H9 (cell line): Measurements from ENCODE around the gene R3HCC1L. TPM values are rescaled to one million over a fixed set of nuclear protein-coding genes. Genes with fewer than 3 reads are reported as not detected.

Experiments
- DNase-seq: peaks from one replicate; pipeline ENCODE4 v3.0.0-alpha.2; 2017
- H2AFZ ChIP-seq: one replicate; pipeline ENCODE4 v1.6.1; 2013; ENCODE audit warnings: mild to moderate bottlenecking, low read length, control low read depth, moderate library complexity
- H2AK5ac ChIP-seq: 2 replicates; pipeline ENCODE4 v1.6.1; 2013; ENCODE audit warnings: low read length, control low read depth, mixed read lengths; ENCODE audit not compliant: insufficient read length
- H2BK120ac ChIP-seq: one replicate; pipeline ENCODE4 v1.6.1; 2013; ENCODE audit warnings: low read depth, mild to moderate bottlenecking, low read length, control low read depth, inconsistent platforms; ENCODE audit not compliant: poor library complexity, severe bottlenecking
- H2BK12ac ChIP-seq: 2 replicates; pipeline ENCODE4 v1.6.1; 2013; ENCODE audit warnings: low read length, control low read depth, mixed read lengths, low read depth; ENCODE audit not compliant: insufficient read length
- H2BK15ac ChIP-seq: 2 replicates; pipeline ENCODE4 v1.6.1; 2013; ENCODE audit warnings: low read depth, low read length, control low read depth
- H2BK20ac ChIP-seq: one replicate; pipeline ENCODE4 v1.6.1; 2013; ENCODE audit warnings: low read depth, mild to moderate bottlenecking, low read length, control low read depth, inconsistent platforms; ENCODE audit not compliant: poor library complexity, severe bottlenecking
- H2BK5ac ChIP-seq: 2 replicates; pipeline ENCODE4 v1.6.1; 2013; ENCODE audit warnings: low read length, control low read depth, mixed read lengths; ENCODE audit not compliant: insufficient read length
- H3K14ac ChIP-seq: 2 replicates; pipeline ENCODE4 v1.6.1; 2013; ENCODE audit warnings: low read length, control low read depth; ENCODE audit not compliant: insufficient read depth
- H3K18ac ChIP-seq: 2 replicates; pipeline ENCODE4 v1.6.1; 2013; ENCODE audit warnings: low read depth, mild to moderate bottlenecking, mixed read lengths, low read length, control low read depth; ENCODE audit not compliant: insufficient read length
- H3K23ac ChIP-seq: 2 replicates; pipeline ENCODE4 v1.6.1; 2013; ENCODE audit warnings: low read length, control low read depth, mixed read lengths, low read depth; ENCODE audit not compliant: insufficient read length
- H3K23me2 ChIP-seq: 2 replicates; pipeline ENCODE4 v1.6.1; 2013; ENCODE audit warnings: low read depth, mild to moderate bottlenecking, mixed read lengths, low read length, control low read depth; ENCODE audit not compliant: insufficient read length, poor library complexity, severe bottlenecking
- H3K27ac ChIP-seq: 2 replicates; pipeline ENCODE4 v1.5.1; 2013; ENCODE audit warnings: low read length, control low read depth, mixed read lengths, low read depth; ENCODE audit not compliant: insufficient read length
- H3K27me3 ChIP-seq: 2 replicates; pipeline ENCODE4 v1.6.1; 2013; ENCODE audit warnings: low read length, control low read depth, inconsistent platforms; ENCODE audit not compliant: insufficient read depth
- H3K4ac ChIP-seq: 2 replicates; pipeline ENCODE4 v1.6.1; 2013; ENCODE audit warnings: low read depth, mild to moderate bottlenecking, control low read depth, inconsistent platforms, low read length, moderate library complexity
- H3K4me1 ChIP-seq: 2 replicates; pipeline ENCODE4 v1.6.1; 2013; ENCODE audit warnings: low read length, control low read depth, inconsistent platforms; ENCODE audit not compliant: insufficient read depth
- H3K4me2 ChIP-seq: 2 replicates; pipeline ENCODE4 v1.6.1; 2013; ENCODE audit warnings: low read length, control low read depth, mixed read lengths; ENCODE audit not compliant: insufficient read length, insufficient read depth
- H3K56ac ChIP-seq: 2 replicates; pipeline ENCODE4 v1.6.1; 2013; ENCODE audit warnings: low read depth, mild to moderate bottlenecking, mixed read lengths, low read length, control low read depth; ENCODE audit not compliant: insufficient read length
- H3K79me1 ChIP-seq: 2 replicates; pipeline ENCODE4 v1.6.1; 2013; ENCODE audit warnings: low read depth, mild to moderate bottlenecking, moderate library complexity, low read length, control low read depth, inconsistent platforms; ENCODE audit not compliant: insufficient read depth, poor library complexity, severe bottlenecking
- H3K79me2 ChIP-seq: 2 replicates; pipeline ENCODE4 v1.6.1; 2013; ENCODE audit warnings: low read length, control low read depth, inconsistent platforms; ENCODE audit not compliant: insufficient read depth
- H3K9ac ChIP-seq: 2 replicates; pipeline ENCODE4 v1.6.1; 2013; ENCODE audit warnings: low read length, control low read depth, mixed read lengths; ENCODE audit not compliant: insufficient read length; ENCODE audit errors: extremely low read depth
- H3K9me3 ChIP-seq: one replicate; pipeline ENCODE4 v1.6.1; 2013; ENCODE audit warnings: low read depth, low read length, inconsistent platforms; ENCODE audit not compliant: control insufficient read depth
- H3T11ph ChIP-seq: one replicate; pipeline ENCODE4 v1.6.1; 2013; ENCODE audit warnings: mild to moderate bottlenecking, low read length, control low read depth, inconsistent platforms
- H4K20me1 ChIP-seq: one replicate; pipeline ENCODE4 v1.6.1; 2013; ENCODE audit not compliant: control insufficient read depth, insufficient read length, insufficient read depth
- H4K5ac ChIP-seq: 2 replicates; pipeline ENCODE4 v1.6.1; 2013; ENCODE audit warnings: low read depth, mild to moderate bottlenecking, mixed read lengths, low read length, control low read depth; ENCODE audit not compliant: insufficient read length
- H4K8ac ChIP-seq: replicated peaks from 2 replicates; pipeline ENCODE4 v1.6.1; 2013; ENCODE audit warnings: low read length, control low read depth, mixed read lengths, low read depth; ENCODE audit not compliant: insufficient read length
- H4K91ac ChIP-seq: 2 replicates; pipeline ENCODE4 v1.6.1; 2013; ENCODE audit warnings: low read depth, mild to moderate bottlenecking, moderate library complexity, mixed read lengths, low read length, control low read depth; ENCODE audit not compliant: insufficient read length
- H3K27ac Mint-ChIP-seq, 3 experiments: 2 replicates in 2 of 3; 3 replicates in 1 of 3; pipeline ENCODE4 v1.8.0; 2020 to 2021; ENCODE audit warnings: mixed read lengths in 3 of 3, mild to moderate bottlenecking in 1 of 3, moderate library complexity in 1 of 3
- H3K27me3 Mint-ChIP-seq: 2 replicates; pipeline ENCODE4 v1.8.0; 2021; ENCODE audit warnings: low read depth, mild to moderate bottlenecking, moderate library complexity, mixed read lengths
- H3K36me3 Mint-ChIP-seq, 3 experiments: 2 replicates in 2 of 3; 3 replicates in 1 of 3; pipeline ENCODE4 v1.8.0; 2020 to 2021; ENCODE audit warnings: low read depth in 3 of 3, mixed read lengths in 3 of 3; ENCODE audit not compliant: insufficient read depth in 1 of 3
- H3K4me1 Mint-ChIP-seq, 2 experiments: 2 replicates each; pipeline ENCODE4 v1.8.0; 2020; ENCODE audit warnings: mixed read lengths in 2 of 2
- H3K4me3 Mint-ChIP-seq, 2 experiments: 2 replicates in 1 of 2; 3 replicates in 1 of 2; pipeline ENCODE4 v1.8.0; 2020 to 2021; ENCODE audit warnings: mild to moderate bottlenecking in 2 of 2, mixed read lengths in 2 of 2, moderate library complexity in 1 of 2
- H3K9me3 Mint-ChIP-seq, 2 experiments: 2 replicates in 1 of 2; 3 replicates in 1 of 2; pipeline ENCODE4 v1.8.0; 2020; ENCODE audit warnings: mild to moderate bottlenecking in 2 of 2, mixed read lengths in 2 of 2, moderate library complexity in 1 of 2
- whole genome bisulfite sequencing: extraction: QIAGEN DNeasy Blood & Tissue Kit; methylation state at CpG from one replicate; pipeline ENCODE4 v1.1.7; 2013; ENCODE audit warnings: missing lambda C conversion rate, low lambda C conversion rate, mixed read lengths; ENCODE audit not compliant: insufficient read length; ENCODE audit errors: extremely low coverage; 5-methylcytosine and 5-hydroxymethylcytosine counted together
- total RNA-seq: library from RNA; stranded (reverse); gene quantifications from 2 replicates; pipeline ENCODE4 v1.2.1, GENCODE V29; 2021
- TF ChIP-seq, protein P1 (sequence below): fragments of 200-600 bp; sonication (generic); conservative IDR thresholded peaks from 3 replicates; pipeline ENCODE4 v1.8.0; 2021; ENCODE audit warnings: antibody characterized with exemption, mild to moderate bottlenecking

The R3HCC1L gene
- total RNA-seq, 1 experiment from 2014 or later = 18.5 TPM

DNA sequence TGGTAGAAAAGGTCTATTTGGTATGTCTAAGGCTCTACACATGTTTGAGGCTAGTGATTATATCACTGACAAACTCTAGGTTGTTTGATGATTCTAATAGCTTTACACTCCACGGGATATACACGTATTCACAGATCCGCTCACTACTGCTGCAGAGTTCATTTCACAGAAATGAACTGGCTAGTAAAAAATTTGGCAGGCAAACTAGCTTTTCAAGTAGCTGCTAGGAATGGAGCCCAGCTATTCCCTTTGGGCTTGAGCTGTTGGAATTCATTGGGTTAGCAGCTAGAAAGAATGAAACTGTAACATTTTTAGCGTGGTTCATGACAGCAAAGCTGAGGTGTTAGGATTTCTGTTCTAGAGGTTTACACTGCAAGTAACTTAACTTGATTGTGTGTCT is 37.6 kb downstream of the R3HCC1L start:
- H3K27me3 ChIP-seq = no peaks in the 10 kb centered on the region
- H3K27ac ChIP-seq = no peak overlapping the region
- no peaks in the 10 kb centered on the region for H4K20me1 ChIP-seq
- no peak overlapping the region for H3K4me2 ChIP-seq
- H2BK5ac ChIP-seq = no peak overlapping the region
- no peaks in the 10 kb centered on the region for H3K9me3 ChIP-seq
- no peaks in the 10 kb centered on the region for H3K23me2 ChIP-seq
- no peak overlapping the region for H2BK15ac ChIP-seq
- WGBS = no CpG with 5 or more reads among the region's 4 CpGs
- H2BK12ac ChIP-seq = no peak overlapping the region
- TF ChIP-seq, protein P1, sequence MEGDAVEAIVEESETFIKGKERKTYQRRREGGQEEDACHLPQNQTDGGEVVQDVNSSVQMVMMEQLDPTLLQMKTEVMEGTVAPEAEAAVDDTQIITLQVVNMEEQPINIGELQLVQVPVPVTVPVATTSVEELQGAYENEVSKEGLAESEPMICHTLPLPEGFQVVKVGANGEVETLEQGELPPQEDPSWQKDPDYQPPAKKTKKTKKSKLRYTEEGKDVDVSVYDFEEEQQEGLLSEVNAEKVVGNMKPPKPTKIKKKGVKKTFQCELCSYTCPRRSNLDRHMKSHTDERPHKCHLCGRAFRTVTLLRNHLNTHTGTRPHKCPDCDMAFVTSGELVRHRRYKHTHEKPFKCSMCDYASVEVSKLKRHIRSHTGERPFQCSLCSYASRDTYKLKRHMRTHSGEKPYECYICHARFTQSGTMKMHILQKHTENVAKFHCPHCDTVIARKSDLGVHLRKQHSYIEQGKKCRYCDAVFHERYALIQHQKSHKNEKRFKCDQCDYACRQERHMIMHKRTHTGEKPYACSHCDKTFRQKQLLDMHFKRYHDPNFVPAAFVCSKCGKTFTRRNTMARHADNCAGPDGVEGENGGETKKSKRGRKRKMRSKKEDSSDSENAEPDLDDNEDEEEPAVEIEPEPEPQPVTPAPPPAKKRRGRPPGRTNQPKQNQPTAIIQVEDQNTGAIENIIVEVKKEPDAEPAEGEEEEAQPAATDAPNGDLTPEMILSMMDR = no peak
- peaks cover 3 to 19% (median 11%) of the 10 kb centered on the region in 3 experiments; a peak in 6 of 7 replicates for H3K36me3 Mint-ChIP-seq
- H3K56ac ChIP-seq = no peak overlapping the region
- no peak overlapping the region for H4K5ac ChIP-seq
- H3T11ph ChIP-seq = no peak overlapping the region
- no peak overlapping the region for H2BK120ac ChIP-seq
- H3K9me3 Mint-ChIP-seq = peaks cover 0 to under 1% of the 10 kb centered on the region in 2 experiments; a peak in 1 of 5 replicates
- no peak overlapping the region for H3K14ac ChIP-seq
- peaks cover 38 to 39% of the 10 kb centered on the region in 2 experiments for H3K4me1 Mint-ChIP-seq
- H3K9ac ChIP-seq = no peak overlapping the region
- no peak overlapping the region for H3K4ac ChIP-seq
- DNase-seq = no peak
- no peak overlapping the region for H2AK5ac ChIP-seq
- no peaks in the 10 kb centered on the region for H3K79me2 ChIP-seq
- H3K4me1 ChIP-seq = peaks cover 13% of the 10 kb centered on the region; the same call in 1 of the 2 replicates
- no peak overlapping the region for H4K8ac ChIP-seq
- peak overlapping the region in 1 of 3 experiments; percentile 38; a peak in 1 of 7 replicates for H3K27ac Mint-ChIP-seq
- peaks cover 3% of the 10 kb centered on the region for H3K79me1 ChIP-seq
- no peak overlapping the region for H3K4me3 Mint-ChIP-seq
- no peak overlapping the region for H3K23ac ChIP-seq
- H4K91ac ChIP-seq = no peak overlapping the region
- H3K27me3 Mint-ChIP-seq = no peaks in the 10 kb centered on the region
- no peak overlapping the region for H2AFZ ChIP-seq
- H3K18ac ChIP-seq = no peak overlapping the region
- H2BK20ac ChIP-seq = no peak overlapping the region
